Stimulated activated memory B cell treated with anti-CD40 and anti-IgM and Interleukin-4, amounts not matched to agents 10 μg/mL and 1 μg/mL and 100 μg/mL, for 72 hours (primary cell): Measurements from ENCODE around the gene MRI1.
"Not testable (repeated sequence)": the region's sequence is repeated elsewhere in the genome, so short reads cannot be mapped to it uniquely, and the experiment has no call there.

Experiments used
- ATAC-seq: fragments of 150-1000 bp; cut with Tn5 transposase; 2 replicates; pipeline ENCODE4 v1.10.0; 2021
- H3K27ac Mint-ChIP-seq: one replicate; pipeline ENCODE4 v1.8.0; 2022; ENCODE audit warnings: mild to moderate bottlenecking, mixed read lengths
- H3K27me3 Mint-ChIP-seq: one replicate; pipeline ENCODE4 v1.8.0; 2022; ENCODE audit warnings: mixed read lengths
- H3K36me3 Mint-ChIP-seq: one replicate; pipeline ENCODE4 v1.8.0; 2022; ENCODE audit warnings: mixed read lengths
- H3K4me1 Mint-ChIP-seq: one replicate; pipeline ENCODE4 v1.8.0; 2022; ENCODE audit warnings: mixed read lengths
- H3K4me3 Mint-ChIP-seq: one replicate; pipeline ENCODE4 v1.8.0; 2022; ENCODE audit warnings: mild to moderate bottlenecking, moderate library complexity, mixed read lengths
- H3K9me3 Mint-ChIP-seq: one replicate; pipeline ENCODE4 v1.8.0; 2022; ENCODE audit warnings: mixed read lengths

The MRI1 gene

GRCh38 chr19:13774217-13775191, 10.2 kb downstream of the MRI1 start, which contains the start of gene C19orf53:
Gene C19orf53 (plus strand): TSS chr19:13774456. CDS start chr19:13774478, 22 bp downstream.
- H3K4me1 Mint-ChIP-seq = peaks cover 30% of the 10 kb centered on the region

GRCh38 chr19:13778398-13778797, 14.1 kb downstream of the MRI1 start:
- Mint-ChIP-seq H3K27ac (no peak overlapping the region), H3K4me1 (peaks cover 37% of the 10 kb centered on the region), H3K27me3 (no peaks in the 10 kb centered on the region), H3K9me3 (no peaks in the 10 kb centered on the region), H3K36me3 (peaks cover 23% of the 10 kb centered on the region), H3K4me3 (no peak overlapping the region)
- ATAC-seq = no peak

More at GRCh38 chr19:13774217-13775191, 10.2 kb downstream of the MRI1 start, which contains the start of gene C19orf53:
- ATAC-seq = peak; percentile 99
- Mint-ChIP-seq H3K4me3 (peak within 1 kb of the TSS; percentile 99), H3K27ac (peak within 1 kb of the TSS; percentile 96), H3K27me3 (no peaks in the 10 kb centered on the region), H3K36me3 (peaks cover 30% of the 10 kb centered on the region), H3K9me3 (no peaks in the 10 kb centered on the region)

- Mint-ChIP-seq H3K27ac (no peak overlapping the region), H3K4me3 (no peak overlapping the region), H3K4me1 (peaks cover 41% of the 10 kb centered on the region), H3K36me3 (peaks cover 23% of the 10 kb centered on the region), H3K9me3 (no peaks in the 10 kb centered on the region), H3K27me3 (no peaks in the 10 kb centered on the region)
- ATAC-seq = no peak
Measured at GRCh38 chr19:13778847-13779246, 14.5 kb downstream of the MRI1 start.

GRCh38 chr19:13779794-13780193, 15.5 kb downstream of the MRI1 start:
- H3K27ac Mint-ChIP-seq, ATAC-seq, H3K4me3 Mint-ChIP-seq, H3K27me3 Mint-ChIP-seq, H3K9me3 Mint-ChIP-seq: not testable (repeated sequence)
- Mint-ChIP-seq H3K4me1 (peaks cover 38% of the 10 kb centered on the region), H3K36me3 (peaks cover 23% of the 10 kb centered on the region)

- ATAC-seq = no peak
- no peaks in the 10 kb centered on the region for H3K9me3 Mint-ChIP-seq
- H3K4me1 Mint-ChIP-seq = peaks cover 28% of the 10 kb centered on the region
- peaks cover 19% of the 10 kb centered on the region for H3K36me3 Mint-ChIP-seq
- no peaks in the 10 kb centered on the region for H3K27me3 Mint-ChIP-seq
- no peak overlapping the region for H3K27ac Mint-ChIP-seq
- H3K4me3 Mint-ChIP-seq = no peak overlapping the region
Measured at GRCh38 chr19:13781547-13781946, 17.2 kb downstream of the MRI1 start.

GRCh38 chr19:13782537-13782936, 18.2 kb downstream of the MRI1 start:
- peak overlapping the region; percentile 86 for H3K27ac Mint-ChIP-seq
- ATAC-seq = no peak
- no peaks in the 10 kb centered on the region for H3K27me3 Mint-ChIP-seq
- H3K4me1 Mint-ChIP-seq = peaks cover 28% of the 10 kb centered on the region
- peaks cover 15% of the 10 kb centered on the region for H3K36me3 Mint-ChIP-seq
- no peak overlapping the region for H3K4me3 Mint-ChIP-seq
- no peaks in the 10 kb centered on the region for H3K9me3 Mint-ChIP-seq

GRCh38 chr19:13783565-13784500, 19.5 kb downstream of the MRI1 start:
- Mint-ChIP-seq H3K27ac (peak overlapping the region; percentile 86), H3K4me3 (no peak overlapping the region), H3K4me1 (peaks cover 37% of the 10 kb centered on the region), H3K9me3 (no peaks in the 10 kb centered on the region), H3K36me3 (peaks cover 7% of the 10 kb centered on the region), H3K27me3 (no peaks in the 10 kb centered on the region)
- ATAC-seq = peak; percentile 51

GRCh38 chr19:13784731-13785452, 20.6 kb downstream of the MRI1 start:
- Mint-ChIP-seq H3K27me3 (no peaks in the 10 kb centered on the region), H3K36me3 (no peaks in the 10 kb centered on the region), H3K4me3 (peak overlapping the region; percentile 55), H3K9me3 (no peaks in the 10 kb centered on the region), H3K27ac (peak overlapping the region; percentile 60), H3K4me1 (peaks cover 42% of the 10 kb centered on the region)
- peak; percentile 77 for ATAC-seq

GRCh38 chr19:13788991-13789390, 24.7 kb downstream of the MRI1 start:
- Mint-ChIP-seq H3K27ac (peak overlapping the region; percentile 98), H3K36me3 (no peaks in the 10 kb centered on the region), H3K9me3 (no peaks in the 10 kb centered on the region), H3K27me3 (no peaks in the 10 kb centered on the region), H3K4me3 (no peak overlapping the region), H3K4me1 (peaks cover 43% of the 10 kb centered on the region)
- ATAC-seq = peak; percentile 42

- no peak overlapping the region for H3K4me3 Mint-ChIP-seq
- peaks cover 44% of the 10 kb centered on the region for H3K4me1 Mint-ChIP-seq
- H3K9me3 Mint-ChIP-seq = no peaks in the 10 kb centered on the region
- H3K27ac Mint-ChIP-seq = peak overlapping the region; percentile 12
- ATAC-seq = no peak
- H3K36me3 Mint-ChIP-seq = no peaks in the 10 kb centered on the region
- H3K27me3 Mint-ChIP-seq = no peaks in the 10 kb centered on the region
Measured at GRCh38 chr19:13790354-13790753, 26.0 kb downstream of the MRI1 start.

GRCh38 chr19:13793317-13793716, 29.0 kb downstream of the MRI1 start:
- H3K27me3 Mint-ChIP-seq, H3K9me3 Mint-ChIP-seq, H3K36me3 Mint-ChIP-seq, H3K27ac Mint-ChIP-seq, H3K4me3 Mint-ChIP-seq, ATAC-seq: not testable (repeated sequence)
- peaks cover 55% of the 10 kb centered on the region for H3K4me1 Mint-ChIP-seq

- Mint-ChIP-seq H3K4me3 (peak overlapping the region; percentile 95), H3K36me3 (no peaks in the 10 kb centered on the region), H3K27me3 (no peaks in the 10 kb centered on the region), H3K9me3 (no peaks in the 10 kb centered on the region), H3K4me1 (peaks cover 46% of the 10 kb centered on the region), H3K27ac (peak overlapping the region; percentile 77)
- ATAC-seq = no peak
Measured at GRCh38 chr19:13794398-13794756, 30.1 kb downstream of the MRI1 start.

GRCh38 chr19:13794757-13795589, 30.7 kb downstream of the MRI1 start, which contains the start of gene ZSWIM4:
Gene ZSWIM4 (plus strand): TSS chr19:13795443. CDS start chr19:13795649, 206 bp downstream.
- no peaks in the 10 kb centered on the region for H3K27me3 Mint-ChIP-seq
- H3K4me3 Mint-ChIP-seq = peak within 1 kb of the TSS; percentile 95

More at GRCh38 chr19:13794757-13795589, 30.7 kb downstream of the MRI1 start, which contains the start of gene ZSWIM4:
- Mint-ChIP-seq H3K27ac (peak within 1 kb of the TSS; percentile 77), H3K36me3 (peaks cover 4% of the 10 kb centered on the region), H3K9me3 (no peaks in the 10 kb centered on the region), H3K4me1 (peaks cover 44% of the 10 kb centered on the region)
- ATAC-seq = peak; percentile 98
